NK-92 (cell line): ENCODE data around the gene CCNK.

Experiments used
- DNase-seq: peaks from one replicate; lab custom pipeline; 2025; ENCODE audit not compliant: unreplicated experiment; lab: John Stamatoyannopoulos, UW

Gene CCNK

GRCh38 chr14:99466758-99467157 is 14.5 kb upstream of the CCNK start:
- no peak for DNase-seq

GRCh38 chr14:99467336-99468078 is 13.7 kb upstream of the CCNK start:
- no peak for DNase-seq

- no peak for DNase-seq
These were observed 13.1 kb upstream of the CCNK start for GRCh38 chr14:99468081-99468480.

- DNase-seq: no peak
These were observed 12.2 kb upstream of the CCNK start for GRCh38 chr14:99468836-99469592.

GRCh38 chr14:99471731-99472130 is 9.5 kb upstream of the CCNK start:
- no peak for DNase-seq

GRCh38 chr14:99472937-99473336 is 8.3 kb upstream of the CCNK start:
- no peak for DNase-seq

GRCh38 chr14:99473458-99473857 is 7.8 kb upstream of the CCNK start:
- DNase-seq: no peak

- DNase-seq: no peak
These were observed 6.0 kb upstream of the CCNK start for GRCh38 chr14:99475179-99475578.

GRCh38 chr14:99475660-99476059 is 5.5 kb upstream of the CCNK start:
- no peak for DNase-seq

- DNase-seq: no peak
These were observed 4.3 kb upstream of the CCNK start for GRCh38 chr14:99476864-99477263.

GRCh38 chr14:99478128-99478527 is 3.1 kb upstream of the CCNK start:
- DNase-seq: no peak

GRCh38 chr14:99479160-99479905 is 1.9 kb upstream of the CCNK start:
- DNase-seq: no peak

- DNase-seq: no peak
These were observed 1.0 kb upstream of the CCNK start, which contains the start of gene SETD3 for GRCh38 chr14:99479906-99480869. Gene SETD3, minus strand, starts transcription at chr14:99480859. Its CDS starts 15,054 bp downstream, at chr14:99465805.

- no peak for DNase-seq
These were observed 513 bp downstream of the CCNK start for GRCh38 chr14:99481745-99482099.

- no peak for DNase-seq
These were observed 2.9 kb downstream of the CCNK start for GRCh38 chr14:99484106-99484505.

- no peak for DNase-seq
These were observed 16.1 kb downstream of the CCNK start for GRCh38 chr14:99497341-99497740.

- DNase-seq: no peak
These were observed 16.7 kb downstream of the CCNK start for GRCh38 chr14:99497894-99498293.

GRCh38 chr14:99502989-99503421 is 21.8 kb downstream of the CCNK start:
- no peak for DNase-seq

GRCh38 chr14:99503848-99504453 is 22.7 kb downstream of the CCNK start:
- no peak for DNase-seq

GRCh38 chr14:99505089-99505488 is 23.9 kb downstream of the CCNK start:
- no peak for DNase-seq
